HepG2 (cell line): ENCODE data around the gene ASAP2. TPM values are rescaled to one million over a fixed set of nuclear protein-coding genes. Genes with fewer than 3 reads are reported as not detected.

Experiments
- ATAC-seq: fragments of 200-7000 bp; cut with Tn5 transposase; 3 replicates; pipeline ENCODE4 v1.9.1; 2020; ENCODE audit warnings: mild to moderate bottlenecking, moderate library complexity
- BruUV-seq: library from RNA; stranded (reverse); fragments of 400-500 nt; replicated peaks from 2 replicates; lab custom pipeline; 2021; lab: Mats Ljungman, UMichigan
- CTCF ChIA-PET: fragments of 300-600 bp; formaldehyde crosslinking; extraction: SDS; loops from one replicate; lab custom pipeline; 2021; ENCODE audit warnings: low total read pairs, inconsistent platforms, low intra/inter-chr PET ratio; lab: Yijun Ruan, JAX
- POLR2A ChIA-PET: fragments of 350-600 bp; sonication (Branson Sonifier 250); formaldehyde crosslinking; loops from one replicate; lab custom pipeline; 2020; ENCODE audit warnings: antibody characterized with exemption, inconsistent platforms; lab: Yijun Ruan, JAX
- DNase-seq: peaks from one replicate; pipeline ENCODE4 v3.0.0-alpha.2; 2015; ENCODE audit warnings: low spot score
- FAIRE-seq: peaks from 3 replicates; lab custom pipeline; 2011; peaks lifted over from hg19 to GRCh38; lab: Jason Lieb, UNC
- H2AFZ ChIP-seq: one replicate; pipeline ENCODE4 v1.6.1; 2011; ENCODE audit warnings: low read length, inconsistent platforms
- H3K27ac ChIP-seq: fragments of 300-600 bp; 3 replicates; pipeline ENCODE4 v1.8.0; 2011; ENCODE audit warnings: mixed run types, mild to moderate bottlenecking, mixed read lengths, low read length, inconsistent platforms; ENCODE audit not compliant: insufficient read depth; ENCODE audit errors: extremely low read length
- H3K27me3 ChIP-seq, 2 experiments: fragments of 200-600 bp in 1 of 2; 2 replicates in 1 of 2; 3 replicates in 1 of 2; pipeline versions ENCODE4 v1.6.0 to v1.8.0; 2011; ENCODE audit warnings: low read length in 2 of 2, mild to moderate bottlenecking in 2 of 2, moderate library complexity in 2 of 2, inconsistent platforms in 1 of 2; ENCODE audit not compliant: insufficient read depth in 2 of 2, control insufficient read depth in 1 of 2
- H3K36me3 ChIP-seq, 2 experiments: fragments of 200-600 bp in 1 of 2; replicated peaks in 1 of 2; 2 replicates in 1 of 2; 3 replicates in 1 of 2; pipeline versions ENCODE4 v1.5.1 to v1.8.0; 2011; ENCODE audit warnings: low read length in 2 of 2, inconsistent platforms in 1 of 2; ENCODE audit not compliant: insufficient read depth in 2 of 2, control insufficient read depth in 1 of 2
- H3K4me1 ChIP-seq: 2 replicates; pipeline ENCODE4 v1.5.1; 2012; ENCODE audit warnings: low read length, inconsistent platforms; ENCODE audit not compliant: insufficient read depth
- H3K4me2 ChIP-seq: 2 replicates; pipeline ENCODE4 v1.6.0; 2011; ENCODE audit warnings: low read depth, low read length, inconsistent platforms
- H3K4me3 ChIP-seq, 3 experiments: fragments of 200-600 bp in 1 of 3; sonication (generic), shearing (Covaris generic) in 1 of 3; replicated peaks in 1 of 3; 2 replicates each; pipeline ENCODE4 v1.5.1; 2011 to 2016; ENCODE audit warnings: low read length in 3 of 3, inconsistent platforms in 2 of 3, low read depth in 2 of 3, mild to moderate bottlenecking in 2 of 3, control low read depth in 1 of 3, mixed read lengths in 1 of 3; ENCODE audit not compliant: insufficient read depth in 1 of 3
- H3K79me2 ChIP-seq: one replicate; pipeline ENCODE4 v1.6.1; 2011; ENCODE audit warnings: low read length, inconsistent platforms; ENCODE audit not compliant: insufficient read depth
- H3K9ac ChIP-seq: 2 replicates; pipeline ENCODE4 v1.6.0; 2011; ENCODE audit warnings: mild to moderate bottlenecking, low read depth, low read length, inconsistent platforms; ENCODE audit not compliant: insufficient read depth
- H3K9me3 ChIP-seq: 2 replicates; pipeline ENCODE4 v1.5.1; 2012; ENCODE audit warnings: mild to moderate bottlenecking, low read length
- H4K20me1 ChIP-seq: 2 replicates; pipeline ENCODE4 v1.6.0; 2011; ENCODE audit warnings: inconsistent platforms, mild to moderate bottlenecking, low read length, moderate library complexity; ENCODE audit not compliant: insufficient read depth
- MYNN ChIP-seq: sonication (generic); formaldehyde crosslinking; IDR thresholded peaks from 2 replicates; pipeline ENCODE4 v1.4.0; 2020; ENCODE audit warnings: mild to moderate bottlenecking, low read depth, missing genetic modification reagents
- REPIN1 ChIP-seq: sonication (generic); formaldehyde crosslinking; IDR thresholded peaks from 2 replicates; pipeline ENCODE4 v1.8.0; 2022; ENCODE audit warnings: missing genetic modification reagents, low read depth, mild to moderate bottlenecking, borderline replicate concordance
- ZNF44 ChIP-seq: sonication (generic); formaldehyde crosslinking; IDR thresholded peaks from 2 replicates; pipeline ENCODE4 v1.5.1; 2020; ENCODE audit warnings: mild to moderate bottlenecking, missing genetic modification reagents
- ZNF768 ChIP-seq: sonication (generic); formaldehyde crosslinking; IDR thresholded peaks from 2 replicates; pipeline ENCODE4 v1.4.0; 2020; ENCODE audit warnings: missing genetic modification reagents
- WGBS: methylation state at CpG from one replicate; pipeline ENCODE4 v1.1.6; 2017; ENCODE audit warnings: low lambda C conversion rate; 5-methylcytosine and 5-hydroxymethylcytosine counted together
- in situ Hi-C: cut with HindIII; loops from 2 replicates; pipeline ENCODE4 v1.10.0; 2017; ENCODE audit warnings: low pct_unique_long_range_greater_than_20kb; ENCODE audit not compliant: extremely low pct_ligation_motif_present
- intact Hi-C: fragments of 100-400 bp; cut with micrococcal nuclease; formaldehyde crosslinking; loops from one replicate; pipeline ENCODE4 v1.10.0; 2022; ENCODE audit not compliant: unreplicated experiment
- polyA plus RNA-seq, 8 experiments: library from polyadenylated mRNA; depleted of rRNA in 3 of 8; stranded (reverse) in 7 of 8; unstranded in 1 of 8; fragments of >200 nt; fragmentation: Illumina TruSeq in 4 of 8; extraction: Trizol in 4 of 8; gene quantifications; 2 replicates each; pipeline versions ENCODE4 v1.2.1 to v1.2.3, GENCODE V29; 2011 to 2016; ENCODE audit warnings: low read depth in 4 of 8, missing spikeins in 1 of 8, mixed read lengths in 1 of 8; ENCODE audit not compliant: insufficient read depth in 1 of 8
- total RNA-seq, 5 experiments: library from RNA; depleted of rRNA; stranded (reverse); fragments of >200 nt; fragmentation: Illumina TruSeq; extraction: Trizol; gene quantifications; 2 replicates each; pipeline ENCODE4 v1.2.3, GENCODE V29; 2016; ENCODE audit warnings: low read depth in 1 of 5

ASAP2 gene
- total and polyA plus RNA-seq, 2 of the 13 experiments (the other 11 are each of a cell fraction or from before 2014, with no cell fraction given), result 7.3 to 22.3 TPM

- WGBS, result 92% methylated on average over 7 of the region's 12 CpGs
- BruUV-seq, result no TSS peak
- no peak overlapping the region for H3K27ac ChIP-seq
- H3K4me2 ChIP-seq, result no peak overlapping the region
- H3K9me3 ChIP-seq, result no peaks in the 10 kb centered on the region
- H3K9ac ChIP-seq, result no peak overlapping the region
- in situ Hi-C loops (no loop called here), intact Hi-C loops (no loop called here)
- H2AFZ ChIP-seq, result no peak overlapping the region
- DNase-seq (no peak), FAIRE-seq (no peak), ATAC-seq (no peak)
- TF ChIP-seq ZNF44 (CRISPR knock-in tag) (no peak), ZNF768 (peak; percentile 20; the same call in 1 of the 2 replicates), MYNN (no peak)
- H4K20me1 ChIP-seq, result peaks cover 2% of the 10 kb centered on the region; the same call in 1 of the 2 replicates
- H3K27me3 ChIP-seq, result no peaks in the 10 kb centered on the region
- H3K4me3 ChIP-seq, result no peak overlapping the region
- H3K36me3 ChIP-seq, result peaks cover 0 to 6% of the 10 kb centered on the region in 2 experiments; a peak in 1 of 5 replicates
- ChIA-PET CTCF (no interaction called here), POLR2A (no interaction called here)
- peaks cover 11% of the 10 kb centered on the region for H3K4me1 ChIP-seq
- no peaks in the 10 kb centered on the region for H3K79me2 ChIP-seq
These were observed 104.9 kb downstream of the ASAP2 start for GRCh38 chr2:9311488-9311887.

GRCh38 chr2:9312591-9312990 lies 106.0 kb downstream of the ASAP2 start:
- H3K4me2 ChIP-seq, result no peak overlapping the region
- FAIRE-seq, result no peak
- H3K4me3 ChIP-seq, result no peak overlapping the region
- H4K20me1 ChIP-seq, result peaks cover 2% of the 10 kb centered on the region; the same call in 1 of the 2 replicates
- 94% methylated on average over 6 of the region's 6 CpGs for WGBS
- H2AFZ ChIP-seq, result no peak overlapping the region
- intact Hi-C loops, result no loop called here
- H3K9me3 ChIP-seq, result no peaks in the 10 kb centered on the region
- H3K27ac ChIP-seq, result no peak overlapping the region
- no peak for ATAC-seq
- BruUV-seq, result no TSS peak
- H3K79me2 ChIP-seq, result no peaks in the 10 kb centered on the region
- H3K36me3 ChIP-seq, result peaks cover 0 to 9% of the 10 kb centered on the region in 2 experiments; a peak in 2 of 5 replicates
- in situ Hi-C loops, result no loop called here
- no peak overlapping the region for H3K9ac ChIP-seq
- CTCF ChIA-PET, result no interaction called here
- H3K27me3 ChIP-seq, result no peaks in the 10 kb centered on the region
- no peak for TF ChIP-seq REPIN1 (CRISPR knock-in tag)
- DNase-seq, result no peak
- peaks cover 11% of the 10 kb centered on the region for H3K4me1 ChIP-seq
- POLR2A ChIA-PET, result no interaction called here
